GM18508 (cell line): Measurements from ENCODE around the gene C14orf119.

Experiments
- ATAC-seq: cut with Tn5 transposase; IDR thresholded peaks from one replicate; pipeline ENCODE4 v1.9.1; 2021; ENCODE audit warnings: moderate number of reproducible peaks; ENCODE audit not compliant: insufficient read depth, unreplicated experiment

Gene C14orf119

DNA sequence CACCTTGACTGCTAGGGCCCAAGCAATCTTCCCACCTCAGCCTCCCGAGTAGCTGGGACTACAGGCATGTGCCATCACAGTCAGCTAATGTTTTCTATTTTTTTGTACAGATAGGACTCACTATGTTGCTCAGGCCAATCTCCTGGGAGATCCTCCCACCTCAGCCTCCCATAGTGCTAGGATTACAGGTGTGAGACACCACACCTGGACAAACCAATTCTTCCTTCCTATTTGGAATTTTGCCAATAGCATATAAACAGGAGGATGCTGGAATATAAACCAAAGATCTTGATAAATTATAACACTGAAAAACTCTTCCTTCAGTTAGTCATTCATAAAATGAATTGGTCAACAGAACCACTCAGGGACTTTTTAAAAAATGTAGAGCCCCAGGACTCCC lies 8.7 kb upstream of the C14orf119 start:
- no peak for ATAC-seq

GRCh38 chr14:23089498-23090253 lies 5.6 kb upstream of the C14orf119 start:
- no peak for ATAC-seq

DNA sequence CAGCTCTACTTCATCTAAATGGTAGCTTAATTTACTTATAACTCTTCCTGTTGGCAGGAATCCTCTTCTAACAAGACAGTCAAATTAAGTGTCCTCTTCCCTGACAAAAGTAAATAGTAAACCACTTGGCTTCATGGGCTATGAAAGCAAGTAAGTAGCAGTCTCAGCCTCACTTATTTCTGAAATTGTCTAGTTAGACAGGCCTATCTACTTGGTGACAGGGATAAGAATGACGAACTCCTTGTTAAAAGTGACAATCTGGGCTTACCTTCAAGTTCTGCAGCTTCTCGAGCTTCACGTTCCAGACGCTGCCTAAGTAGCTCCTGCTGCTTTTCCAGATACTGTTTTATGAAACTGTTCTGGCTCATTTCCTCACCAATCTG lies 5.1 kb upstream of the C14orf119 start:
- ATAC-seq, result no peak

GRCh38 chr14:23091294-23092225 lies 3.7 kb upstream of the C14orf119 start:
- ATAC-seq, result no peak

GRCh38 chr14:23093104-23093503 lies 2.2 kb upstream of the C14orf119 start:
- ATAC-seq, result no peak

DNA sequence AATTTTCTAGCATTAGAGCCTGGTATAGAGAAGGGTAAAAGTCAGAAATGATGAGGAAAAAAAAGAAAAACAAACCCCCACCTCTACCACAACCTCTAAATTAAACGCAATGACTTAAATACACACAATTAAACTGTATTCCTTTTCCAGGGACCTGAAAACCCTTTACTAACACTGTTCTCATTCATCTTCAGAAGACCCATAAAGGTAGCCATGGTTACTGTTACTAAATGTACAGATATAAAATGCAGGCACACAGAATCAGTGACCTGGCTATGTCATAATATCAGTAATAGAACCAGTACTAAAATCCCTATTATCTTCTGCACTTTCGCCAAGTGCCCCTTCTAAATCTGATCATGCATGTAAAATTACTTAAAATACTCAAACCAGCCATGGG lies 1.8 kb upstream of the C14orf119 start:
- ATAC-seq, result no peak

GRCh38 chr14:23093991-23094665 lies 1.2 kb upstream of the C14orf119 start:
- peak; percentile 8 for ATAC-seq

DNA sequence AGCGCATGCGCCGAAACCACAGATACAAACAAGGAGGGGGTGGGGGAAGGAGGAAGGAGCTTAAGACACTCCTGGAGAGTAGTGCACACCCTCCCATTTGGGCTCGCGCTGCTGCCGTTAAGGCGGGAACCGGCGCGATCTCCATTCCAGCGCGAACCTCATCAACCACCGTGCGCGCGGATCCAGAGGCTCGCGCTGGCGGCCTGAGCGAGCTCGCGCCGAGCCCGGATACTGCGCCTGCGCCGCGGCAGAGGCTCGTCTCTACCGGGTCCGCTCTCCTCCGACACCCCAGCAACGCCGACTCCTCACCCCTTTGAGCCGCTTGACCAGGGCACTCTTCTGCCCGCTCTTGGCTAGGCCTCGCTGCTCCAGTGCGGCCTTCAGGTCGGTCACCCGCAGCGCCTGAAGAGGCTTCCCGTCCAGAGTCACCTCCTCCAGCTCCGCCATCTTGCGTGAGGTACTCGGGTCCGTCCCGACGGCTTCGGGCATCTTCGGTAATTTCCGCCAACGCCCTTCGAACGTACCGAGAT lies 574 bp upstream of the C14orf119 start, which contains the start of gene ACIN1:
ACIN1 (minus strand) TSS at position 471 of the 530 bp plus-strand sequence; CDS start at position 447, 24 bp downstream.
- peak; percentile 25 for ATAC-seq

DNA sequence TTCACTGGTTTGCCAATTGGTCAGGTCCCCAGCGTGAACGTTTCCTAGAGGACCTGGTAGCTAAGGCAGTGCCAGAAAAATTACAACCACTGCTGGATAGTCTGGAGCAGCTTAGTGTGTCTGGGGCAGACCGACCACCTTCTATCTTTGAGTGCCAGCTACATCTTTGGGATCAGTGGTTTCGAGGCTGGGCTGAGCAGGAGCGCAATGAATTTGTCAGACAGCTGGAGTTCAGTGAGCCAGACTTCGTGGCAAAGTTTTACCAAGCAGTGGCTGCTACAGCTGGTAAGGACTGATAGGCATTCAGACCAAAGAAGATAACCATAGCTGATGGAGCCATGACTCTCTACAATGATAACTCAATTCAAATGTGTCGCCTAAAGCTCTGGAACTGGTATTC lies 2.5 kb downstream of the C14orf119 start:
- ATAC-seq, result no peak

- ATAC-seq, result no peak
Measured at GRCh38 chr14:23099212-23099861, 4.0 kb downstream of the C14orf119 start.

- ATAC-seq, result no peak
Measured at GRCh38 chr14:23101213-23101970, 6.1 kb downstream of the C14orf119 start.

GRCh38 chr14:23101986-23102625 lies 6.8 kb downstream of the C14orf119 start:
- ATAC-seq, result no peak

DNA sequence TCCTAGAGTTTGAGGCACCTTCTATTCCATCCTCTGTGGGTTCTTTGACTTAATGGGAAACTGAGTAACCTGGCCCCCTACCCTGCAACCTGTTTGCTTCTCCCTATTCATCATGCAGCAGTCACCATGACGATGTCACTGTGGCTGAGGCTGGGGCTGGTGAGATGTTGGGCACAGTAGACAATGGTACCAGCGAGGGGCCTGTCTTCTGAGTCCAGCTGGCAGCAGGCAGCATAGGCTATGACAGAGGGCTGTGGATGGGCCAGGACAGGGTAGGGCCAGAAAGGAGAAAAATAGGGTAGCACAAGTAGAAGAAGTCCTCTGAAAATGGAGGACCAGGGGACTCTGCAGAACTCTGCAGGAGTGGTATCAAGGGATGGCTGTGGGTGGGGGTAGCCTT lies 7.5 kb downstream of the C14orf119 start:
- no peak for ATAC-seq

DNA sequence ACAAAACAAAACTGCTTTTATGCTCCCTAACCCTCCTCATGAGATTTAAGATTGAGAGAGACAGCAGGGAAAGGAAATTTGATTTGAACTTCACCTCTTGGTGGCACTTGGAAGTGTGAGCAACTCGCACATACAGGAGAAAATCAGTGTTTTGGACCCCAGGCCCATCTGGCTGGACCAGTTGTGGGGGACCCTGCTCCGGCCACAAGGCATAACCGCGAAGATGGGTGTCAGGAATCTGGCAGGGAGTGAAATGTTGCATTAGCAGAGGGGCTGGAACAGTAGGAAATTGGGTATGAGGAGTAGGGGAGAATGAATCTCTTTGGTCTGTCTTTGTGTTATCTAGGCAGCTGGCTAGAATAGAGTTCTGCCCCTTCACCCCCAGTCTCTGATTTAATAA lies 8.3 kb downstream of the C14orf119 start:
- ATAC-seq, result no peak

GRCh38 chr14:23104070-23104590 lies 8.8 kb downstream of the C14orf119 start:
- no peak for ATAC-seq

DNA sequence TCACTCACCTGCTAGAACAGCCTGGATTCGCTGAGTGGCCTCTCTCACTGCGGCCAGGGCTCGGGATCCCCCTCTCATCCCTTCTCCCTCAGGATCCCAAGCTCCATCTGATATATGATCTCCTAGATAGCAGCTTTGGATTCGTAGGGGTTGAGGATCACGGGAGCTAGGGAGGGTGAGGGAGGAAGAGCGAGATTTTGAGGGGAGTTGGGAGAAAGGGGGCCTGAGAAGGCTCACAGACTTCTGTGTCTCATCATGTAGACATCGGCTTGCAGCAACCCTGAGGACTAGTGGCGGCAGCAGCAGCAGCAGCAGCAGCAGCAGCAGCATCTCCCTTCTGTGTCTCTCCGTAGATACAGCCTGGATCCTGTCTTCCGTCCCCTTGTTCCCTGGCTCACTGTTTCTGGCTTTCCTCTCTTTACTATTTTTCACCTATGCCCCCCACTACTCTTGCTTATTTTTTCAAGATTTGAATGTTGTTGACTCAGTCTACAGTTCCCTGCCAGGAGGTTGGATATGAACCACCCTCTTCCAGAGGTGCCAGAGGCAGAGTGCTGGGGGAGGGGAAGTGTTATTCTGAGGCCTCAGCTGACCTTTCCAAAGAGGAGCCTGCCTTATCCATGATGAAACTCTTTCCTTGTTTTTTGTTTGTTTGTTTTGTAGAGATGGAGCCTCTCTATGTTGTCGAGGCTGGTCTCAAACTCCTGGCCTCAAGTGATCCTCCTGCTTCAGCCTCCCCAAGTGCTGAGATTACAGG lies 9.5 kb downstream of the C14orf119 start, which contains the start of gene CIROP:
CIROP (minus strand) TSS at position 399 of the 757 bp plus-strand sequence; CDS start at position 330, 69 bp downstream.
- no peak for ATAC-seq

DNA sequence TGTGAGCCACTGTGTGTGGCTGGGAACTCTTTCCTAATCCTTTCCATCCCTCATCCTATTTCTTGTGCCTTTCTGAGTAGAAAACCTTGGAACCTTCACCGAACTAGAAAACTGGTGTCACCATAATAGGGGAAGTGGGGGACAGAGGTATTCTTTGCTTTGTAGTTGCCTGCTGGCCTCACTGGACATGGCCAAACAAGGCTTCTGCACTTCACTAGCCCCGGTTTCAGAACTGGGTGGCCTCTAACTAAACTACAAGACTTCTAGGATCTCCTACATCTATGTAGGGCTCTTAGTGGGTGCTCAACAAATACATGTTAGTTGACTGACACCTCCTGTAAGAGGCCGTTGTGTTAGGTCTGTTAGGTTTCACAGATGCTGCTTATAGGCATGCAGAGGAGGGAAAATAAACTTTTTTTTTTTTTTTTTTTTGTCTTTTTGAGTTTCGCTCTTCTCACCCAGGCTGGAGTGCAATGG lies 10.1 kb downstream of the C14orf119 start:
- ATAC-seq, result no peak

DNA sequence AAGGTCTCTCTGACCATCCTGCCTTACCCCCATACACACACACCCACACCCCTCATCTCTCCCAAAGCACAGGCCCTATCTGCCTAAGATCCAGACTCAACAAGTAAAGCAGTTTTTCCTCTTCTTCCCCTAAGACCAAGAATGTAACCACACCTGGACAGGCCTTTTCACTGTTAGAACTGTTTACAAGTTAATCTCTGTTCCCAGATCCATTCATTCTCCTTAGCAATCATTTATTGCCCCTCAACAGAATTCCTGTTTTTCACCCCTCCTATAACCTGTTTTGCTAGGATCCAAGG lies 11.4 kb downstream of the C14orf119 start:
- ATAC-seq, result no peak
